Activated T-helper 1 cell treated with anti-CD3 and anti-CD28 coated beads, Interleukin-12 subunit alpha, Interleukin-12 subunit beta, Interleukin-2, Interleukin-4 antibody, amounts not matched to agents 30 ng/mL and 10 ng/mL and 1 ng/mL, durations not matched to agents 14 hours and 24 hours and 36 hours (primary cell): ENCODE results near the gene SNORC. TPM values are rescaled to one million over a fixed set of nuclear protein-coding genes. Genes with fewer than 3 reads are reported as not detected.

ENCODE experiments used
- total RNA-seq: library from RNA; stranded (reverse); gene quantifications from 2 replicates; pipeline ENCODE4 v1.2.3, GENCODE V29; 2022

SNORC gene
- total RNA-seq, 1 donor from 2014 or later: 1.8 TPM

Other genes starting within 250 kb of the SNORC start
- 0.13 and 0.54 TPM in 2 replicates for gene EFHD1, start 236.7 kb upstream of the SNORC start, total RNA-seq
- gene GIGYF2, start 172.9 kb upstream of the SNORC start, total RNA-seq: 71.1 and 74.6 TPM in 2 replicates
- not detected in 2 replicates for gene KCNJ13, start 93.7 kb upstream of the SNORC start, total RNA-seq
- gene NGEF, start 143.0 kb downstream of the SNORC start, total RNA-seq: 0.21 TPM in 1 of 2 replicates, not detected in the other
- not detected in 2 replicates for gene NEU2, start 162.4 kb downstream of the SNORC start, total RNA-seq
- gene INPP5D, start 190.1 kb downstream of the SNORC start, total RNA-seq: 60.9 and 61.2 TPM in 2 replicates